Adrenal gland (tissue), 5 donors: ENCODE data around the gene IQGAP2.

Source experiments
- CTCF ChIP-seq, 6 experiments: fragments of 450-650 bp in 4 of 6; fragments of 200-600 bp in 2 of 6; sonication (generic) in 1 of 6; IDR thresholded peaks; 1 replicate in 5 of 6; 2 replicates in 1 of 6; pipeline versions ENCODE4 v1.5.1 to v1.8.0; 2016 to 2021; ENCODE audit warnings: antibody characterized with exemption in 6 of 6, mild to moderate bottlenecking in 2 of 6, moderate library complexity in 1 of 6
- POLR2A ChIP-seq, 2 donors: fragments of 450-650 bp; IDR thresholded peaks; one replicate each; pipeline ENCODE4 v1.6.1; 2017; ENCODE audit warnings: antibody characterized with exemption in 2 of 2, mild to moderate bottlenecking in 2 of 2, moderate library complexity in 1 of 2
- donor health status: DM: no; HTN: no; CAD: no.

GRCh38 chr5:76560952-76561891 is 158.1 kb downstream of the IQGAP2 start:
- TF ChIP-seq CTCF (IDR thresholded peaks at IDR 0.05) (no peak), POLR2A (IDR thresholded peaks at IDR 0.05) (no peak)
